MM.1S (cell line): ENCODE measurements around the gene IL4.

Source experiments
- DNase-seq: peaks from one replicate; pipeline ENCODE4 v3.0.0-alpha.2; 2015
- H2AFZ ChIP-seq: fragments of 300-600 bp; sonication (generic); 2 replicates; pipeline ENCODE4 v1.6.0; 2016; ENCODE audit warnings: antibody characterized with exemption, low read length
- H3F3A ChIP-seq: fragments of 300-600 bp; sonication (generic); 2 replicates; pipeline ENCODE4 v1.6.1; 2016; ENCODE audit warnings: mild to moderate bottlenecking, antibody characterized with exemption, low read length, moderate library complexity, mixed read lengths; ENCODE audit not compliant: insufficient read depth
- H3K27ac ChIP-seq: fragments of 300-600 bp; sonication (generic); 2 replicates; pipeline ENCODE4 v1.5.1; 2016; ENCODE audit warnings: mild to moderate bottlenecking, low read length
- H3K27me3 ChIP-seq: fragments of 300-600 bp; sonication (generic); replicated peaks from 2 replicates; pipeline ENCODE4 v1.6.0; 2016; ENCODE audit warnings: low read length; ENCODE audit not compliant: insufficient read depth
- H3K36me3 ChIP-seq: fragments of 300-600 bp; sonication (generic); replicated peaks from 2 replicates; pipeline ENCODE4 v1.6.1; 2016; ENCODE audit warnings: mild to moderate bottlenecking, low read length, mixed read lengths; ENCODE audit not compliant: insufficient read depth
- H3K4me1 ChIP-seq: fragments of 300-600 bp; sonication (generic); 2 replicates; pipeline ENCODE4 v1.6.1; 2016; ENCODE audit warnings: low read length, mixed read lengths
- H3K4me2 ChIP-seq: fragments of 300-600 bp; sonication (generic); 2 replicates; pipeline ENCODE4 v1.6.0; 2016; ENCODE audit warnings: low read depth, low read length
- H3K4me3 ChIP-seq: fragments of 300-600 bp; sonication (generic); 2 replicates; pipeline ENCODE4 v1.5.1; 2016; ENCODE audit warnings: low read length, mixed read lengths
- H3K79me2 ChIP-seq: fragments of 300-600 bp; sonication (generic); 2 replicates; pipeline ENCODE4 v1.6.1; 2016; ENCODE audit warnings: mixed run types, low read length, mixed read lengths
- H3K9ac ChIP-seq: fragments of 300-600 bp; sonication (generic); 2 replicates; pipeline ENCODE4 v1.6.1; 2016; ENCODE audit warnings: low read length, mixed read lengths
- H3K9me2 ChIP-seq: fragments of 300-600 bp; sonication (generic); replicated peaks from 2 replicates; pipeline ENCODE4 v1.6.1; 2016; ENCODE audit warnings: mild to moderate bottlenecking, low read length, mixed read lengths; ENCODE audit not compliant: insufficient read depth
- H3K9me3 ChIP-seq: fragments of 300-600 bp; sonication (generic); replicated peaks from 2 replicates; pipeline ENCODE4 v1.6.1; 2016; ENCODE audit warnings: mild to moderate bottlenecking, low read length, mixed read lengths; ENCODE audit not compliant: insufficient read depth
- H4K20me1 ChIP-seq: fragments of 300-600 bp; sonication (generic); 2 replicates; pipeline ENCODE4 v1.6.1; 2016; ENCODE audit warnings: mild to moderate bottlenecking, low read length, moderate library complexity, mixed read lengths; ENCODE audit not compliant: insufficient read depth
- CTCF ChIP-seq: fragments of 300-600 bp; sonication (generic); IDR thresholded peaks from 2 replicates; pipeline ENCODE4 v1.5.1; 2016; ENCODE audit warnings: antibody characterized with exemption, low read length, mixed read lengths
- EZH2 ChIP-seq: fragments of 300-600 bp; sonication (generic); optimal IDR thresholded peaks from 2 replicates; pipeline ENCODE3; 2017; ENCODE audit warnings: low read depth, mild to moderate bottlenecking, antibody characterized with exemption, low read length, mixed read lengths
- EZH2phosphoT487 ChIP-seq: fragments of 300-600 bp; sonication (generic); IDR thresholded peaks from 2 replicates; pipeline ENCODE4 v1.6.1; 2018; ENCODE audit warnings: antibody characterized with exemption, low read length

IL4 gene

GRCh38 chr5:132695956-132696355, 22.2 kb downstream of the IL4 start:
- Histone ChIP-seq H3K27me3 (no peaks in the 10 kb centered on the region), H2AFZ (no peak overlapping the region), H3K4me1 (peaks cover 5% of the 10 kb centered on the region; the same call in 1 of the 2 replicates), H3K27ac (no peak overlapping the region), H3K9ac (no peak overlapping the region), H3K9me3 (no peaks in the 10 kb centered on the region), H3K4me3 (no peak overlapping the region), H3K4me2 (no peak overlapping the region), H3K79me2 (no peaks in the 10 kb centered on the region), H3K36me3 (no peaks in the 10 kb centered on the region; the same call in 1 of the 2 replicates), H3F3A (no peaks in the 10 kb centered on the region), H3K9me2 (no peaks in the 10 kb centered on the region), H4K20me1 (no peaks in the 10 kb centered on the region)
- TF ChIP-seq EZH2 (no peak), CTCF (no peak), EZH2phosphoT487 (no peak)
- no peak for DNase-seq

GRCh38 chr5:132704875-132705274, 31.1 kb downstream of the IL4 start:
- H3F3A ChIP-seq, result no peaks in the 10 kb centered on the region
- H3K4me2 ChIP-seq, result no peak overlapping the region
- no peak overlapping the region for H3K9ac ChIP-seq
- H3K36me3 ChIP-seq, result 0 out of 2 replicates have a peak, but pooled peaks cover 3% of the 10 kb centered on the region
- no peaks in the 10 kb centered on the region for H3K4me1 ChIP-seq
- TF ChIP-seq CTCF (no peak), EZH2phosphoT487 (no peak), EZH2 (no peak)
- no peak for DNase-seq
- no peak overlapping the region for H2AFZ ChIP-seq
- H3K9me2 ChIP-seq, result no peaks in the 10 kb centered on the region
- H3K27ac ChIP-seq, result no peak overlapping the region
- no peaks in the 10 kb centered on the region for H3K9me3 ChIP-seq
- no peak overlapping the region for H3K4me3 ChIP-seq
- H4K20me1 ChIP-seq, result no peaks in the 10 kb centered on the region
- no peaks in the 10 kb centered on the region for H3K27me3 ChIP-seq
- H3K79me2 ChIP-seq, result no peaks in the 10 kb centered on the region

GRCh38 chr5:132708645-132709044, 34.9 kb downstream of the IL4 start:
- H3K4me1 ChIP-seq, result no peaks in the 10 kb centered on the region
- H3K27ac ChIP-seq, result no peak overlapping the region
- H3K4me3 ChIP-seq, result no peak overlapping the region
- no peaks in the 10 kb centered on the region for H3K79me2 ChIP-seq
- no peak overlapping the region for H3K9ac ChIP-seq
- H3K27me3 ChIP-seq, result no peaks in the 10 kb centered on the region
- no peak overlapping the region for H2AFZ ChIP-seq
- TF ChIP-seq CTCF (no peak), EZH2 (no peak), EZH2phosphoT487 (no peak)
- no peaks in the 10 kb centered on the region for H3K9me3 ChIP-seq
- H3K9me2 ChIP-seq, result no peaks in the 10 kb centered on the region
- H3F3A ChIP-seq, result no peaks in the 10 kb centered on the region
- no peak for DNase-seq
- no peak overlapping the region for H3K4me2 ChIP-seq
- no peaks in the 10 kb centered on the region for H3K36me3 ChIP-seq
- no peaks in the 10 kb centered on the region for H4K20me1 ChIP-seq
